ENCODE measurements around the gene RHOBTB1.
"Not testable (repeated sequence)": the region's sequence is repeated elsewhere in the genome, so short reads cannot be mapped to it uniquely, and the experiment has no call there.

The RHOBTB1 gene

GRCh38 chr10:60944058-60944909 is at the start of gene RHOBTB1:
RHOBTB1 (minus strand) TSS chr10:60944185; CDS start chr10:60911542, 32,643 bp downstream.
- DNase-seq (ENCODE audit: low spot score) = peak; percentile 43

GRCh38 chr10:60992636-60993035 is 48.7 kb upstream of the RHOBTB1 start:
- no peak for DNase-seq (ENCODE audit: low spot score)

DNA sequence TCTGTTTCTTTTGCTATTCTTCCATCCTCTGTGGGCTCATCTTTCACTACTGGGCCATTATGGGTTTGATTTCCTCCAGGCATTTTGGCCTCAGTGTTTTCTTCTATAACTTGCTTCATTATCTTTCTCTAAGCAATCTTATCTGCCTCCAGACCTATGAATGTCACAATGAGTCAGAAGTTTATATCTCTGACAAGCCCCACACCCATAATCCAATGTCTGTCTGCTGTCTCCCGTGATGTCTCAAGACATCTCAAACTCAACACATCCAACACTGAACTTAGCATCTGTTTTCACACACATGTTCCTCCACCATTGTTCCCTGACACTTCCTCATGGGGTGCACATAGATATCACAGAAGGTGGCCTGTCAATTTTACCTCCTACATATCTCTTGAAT is 46.7 kb upstream of the RHOBTB1 start:
- no peak for DNase-seq (ENCODE audit: low spot score)

- no peak for DNase-seq (ENCODE audit: low spot score)
Observed at GRCh38 chr10:60989400-60989876, 45.5 kb upstream of the RHOBTB1 start.

DNA sequence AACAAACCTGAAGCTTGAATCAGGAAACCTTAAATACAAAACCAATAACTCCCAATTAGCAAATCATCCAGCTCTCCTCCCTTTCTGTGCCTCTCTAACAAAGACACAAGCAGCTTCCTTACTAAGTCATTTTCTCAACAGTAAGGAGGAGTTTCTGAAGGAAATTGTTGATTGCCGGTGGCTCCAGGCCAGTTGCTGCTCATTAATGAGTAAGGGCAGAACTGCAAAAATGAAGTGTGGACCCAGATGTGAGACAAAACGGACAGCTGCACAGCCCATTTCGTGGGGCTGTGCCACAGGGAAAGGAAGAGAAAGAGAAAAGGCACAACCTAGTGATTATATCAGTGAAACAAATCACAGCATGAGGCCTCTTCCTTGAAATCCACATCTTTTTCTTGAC is 42.8 kb upstream of the RHOBTB1 start:
- DNase-seq (ENCODE audit: low spot score) = no peak

- no peak for DNase-seq (ENCODE audit: low spot score)
Observed at GRCh38 chr10:60985951-60986350, 42.0 kb upstream of the RHOBTB1 start.

GRCh38 chr10:60980997-60981396 is 37.0 kb upstream of the RHOBTB1 start:
- DNase-seq (ENCODE audit: low spot score) = no peak

DNA sequence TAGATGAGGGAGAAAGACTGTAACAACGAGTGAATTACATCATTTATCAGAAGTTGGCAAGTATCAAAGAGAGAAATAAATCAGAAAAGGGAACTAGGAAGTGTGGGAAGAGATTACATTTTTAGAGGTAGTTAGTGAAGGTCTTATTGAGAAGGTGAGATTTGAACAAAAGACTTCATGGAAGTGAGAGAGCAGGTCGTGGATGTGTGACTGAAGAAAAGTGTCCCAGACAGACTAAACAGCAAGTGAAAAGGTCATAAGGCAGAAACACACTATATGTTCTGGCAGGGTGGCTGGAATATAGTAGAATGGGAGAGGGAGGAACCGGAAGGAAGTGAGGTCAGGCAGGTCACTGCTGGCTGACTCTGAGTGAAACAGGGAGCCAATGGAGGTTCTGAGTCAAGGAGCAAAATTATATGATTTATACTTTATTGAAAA is 35.7 kb upstream of the RHOBTB1 start:
- no peak for DNase-seq (ENCODE audit: low spot score)

GRCh38 chr10:60978287-60979115 is 34.5 kb upstream of the RHOBTB1 start:
- peak; percentile 66 for DNase-seq (ENCODE audit: low spot score)

DNA sequence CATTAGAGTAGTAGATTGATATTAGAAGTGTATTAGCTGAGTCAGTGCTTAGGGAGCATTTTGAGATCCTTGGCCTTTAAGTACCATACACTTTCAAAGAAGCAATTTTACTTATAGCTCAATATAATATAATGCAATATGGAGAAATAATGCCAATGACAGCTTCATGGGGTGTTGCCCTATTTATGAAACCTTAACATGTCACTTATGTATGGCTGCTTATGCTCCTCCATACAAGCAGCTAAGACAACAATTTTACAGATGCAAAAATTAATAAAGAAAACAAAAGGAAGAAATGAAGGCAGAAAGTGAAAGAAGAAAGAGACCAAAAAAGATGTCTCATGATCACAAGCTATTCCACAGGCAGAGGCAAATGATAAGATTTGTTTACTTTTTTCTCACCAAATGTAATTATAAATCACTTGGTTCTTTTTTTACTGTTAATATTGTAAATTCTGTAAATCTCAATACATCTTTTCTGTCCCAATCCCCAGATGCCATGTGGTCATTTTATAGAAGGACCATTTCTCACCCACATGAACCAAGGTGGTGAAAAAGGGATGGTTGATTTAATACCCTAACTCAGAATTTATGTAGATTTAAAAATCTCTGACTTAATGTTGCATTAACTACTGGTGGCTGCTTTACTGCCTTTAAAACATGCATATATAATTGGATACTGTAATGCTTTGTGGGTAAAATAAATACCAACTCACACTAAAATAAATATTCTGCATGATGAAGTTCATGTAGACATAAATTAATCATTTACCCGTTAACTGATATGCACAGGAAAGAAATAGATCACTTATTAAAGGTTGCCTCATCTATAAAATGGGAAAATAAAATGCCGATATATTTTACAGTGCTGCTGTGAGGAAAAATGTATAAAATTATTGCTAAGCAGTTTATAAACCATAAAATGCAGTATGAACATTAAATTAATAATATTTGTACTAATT is 33.5 kb upstream of the RHOBTB1 start:
- no peak for DNase-seq (ENCODE audit: low spot score)

DNA sequence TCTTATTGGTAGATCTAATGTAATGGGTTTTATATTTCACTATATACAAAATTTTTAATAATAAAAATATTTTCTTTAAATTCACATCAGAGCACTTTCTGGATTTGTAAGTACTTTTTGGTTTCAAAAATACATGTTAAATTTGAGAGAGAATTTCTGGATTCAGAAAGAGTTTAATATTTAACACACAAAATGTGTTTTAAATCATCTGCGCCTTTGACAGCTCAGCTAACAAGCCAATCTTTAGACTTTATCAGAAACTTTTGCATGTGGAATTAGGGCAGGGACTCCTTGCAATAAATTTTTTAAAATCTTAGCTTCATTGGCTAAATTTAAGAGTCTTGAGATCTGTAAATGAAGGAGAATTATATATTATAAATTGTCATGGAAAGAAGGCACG is 32.7 kb upstream of the RHOBTB1 start:
- no peak for DNase-seq (ENCODE audit: low spot score)

DNA sequence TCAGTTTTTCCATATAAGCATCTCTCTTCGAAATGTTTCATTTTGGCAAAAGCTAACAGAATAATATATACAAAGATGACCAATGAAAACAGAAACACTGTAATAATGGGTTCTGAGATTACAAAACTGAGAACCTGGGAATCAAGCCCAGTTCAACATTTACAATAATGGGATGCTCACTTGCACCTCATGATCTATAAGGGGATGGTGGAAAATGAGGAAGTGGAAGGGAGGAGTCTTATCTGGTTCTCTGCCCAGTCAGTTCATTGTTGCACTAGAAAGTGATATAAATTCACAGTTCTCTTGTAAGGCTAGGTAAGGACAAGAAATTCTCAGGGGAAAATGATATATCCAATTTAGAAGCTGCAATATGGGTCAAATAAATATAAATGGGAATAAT is 31.7 kb upstream of the RHOBTB1 start:
- no peak for DNase-seq (ENCODE audit: low spot score)

DNA sequence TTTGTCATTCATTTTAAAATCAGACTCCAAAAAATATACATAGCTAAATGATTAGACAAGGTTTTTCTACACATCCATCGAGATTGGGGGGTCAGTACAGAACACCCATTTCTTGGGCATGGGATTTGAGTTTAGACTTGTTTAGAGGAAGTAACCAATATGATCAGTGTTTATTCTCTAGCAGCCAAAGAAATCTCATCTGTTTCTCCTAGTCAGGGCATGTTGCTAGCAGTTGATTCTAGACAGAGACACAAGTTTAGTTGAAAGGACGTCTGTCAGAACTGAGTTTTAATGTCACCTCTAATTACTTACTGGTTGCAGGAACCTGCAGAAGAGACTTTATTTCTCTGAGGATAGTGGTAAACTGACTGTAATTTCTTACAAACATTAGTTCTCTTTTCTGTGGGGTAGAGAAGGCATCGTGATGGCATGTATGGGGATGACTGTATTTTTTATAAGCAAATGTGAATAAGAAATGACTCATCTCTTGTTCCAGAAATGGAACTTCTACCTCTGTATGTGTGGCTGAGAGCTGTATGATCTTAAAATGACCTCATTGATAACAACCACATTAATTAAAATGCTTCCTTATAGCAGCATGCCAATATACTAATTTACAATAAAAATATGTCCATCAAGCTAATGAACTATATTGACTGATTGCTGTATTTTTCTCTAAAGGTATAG is 30.6 kb upstream of the RHOBTB1 start:
- DNase-seq (ENCODE audit: low spot score) = no peak

- no peak for DNase-seq (ENCODE audit: low spot score)
Observed at GRCh38 chr10:60973086-60973485, 29.1 kb upstream of the RHOBTB1 start.

DNA sequence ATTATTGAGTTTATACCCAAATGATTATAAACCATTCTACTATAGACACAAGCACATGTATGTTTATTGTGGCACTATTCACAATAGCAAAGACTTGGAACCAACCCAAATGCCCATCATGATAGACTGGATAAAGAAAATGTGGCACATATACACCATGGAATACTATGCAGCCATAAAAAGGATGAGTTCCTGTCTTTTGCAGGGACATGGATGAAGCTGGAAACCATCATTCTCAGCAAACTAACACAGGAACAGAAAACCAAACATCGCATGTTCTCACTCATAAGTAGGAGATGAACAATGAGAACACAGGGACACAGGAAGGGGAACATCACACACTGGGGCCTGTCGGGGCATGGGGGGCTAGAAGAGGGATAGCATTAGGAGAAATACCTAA is 28.2 kb upstream of the RHOBTB1 start:
- not testable (repeated sequence) for DNase-seq (ENCODE audit: low spot score)

- DNase-seq (ENCODE audit: low spot score) = no peak
Observed at GRCh38 chr10:60970526-60970925, 26.5 kb upstream of the RHOBTB1 start.

DNA sequence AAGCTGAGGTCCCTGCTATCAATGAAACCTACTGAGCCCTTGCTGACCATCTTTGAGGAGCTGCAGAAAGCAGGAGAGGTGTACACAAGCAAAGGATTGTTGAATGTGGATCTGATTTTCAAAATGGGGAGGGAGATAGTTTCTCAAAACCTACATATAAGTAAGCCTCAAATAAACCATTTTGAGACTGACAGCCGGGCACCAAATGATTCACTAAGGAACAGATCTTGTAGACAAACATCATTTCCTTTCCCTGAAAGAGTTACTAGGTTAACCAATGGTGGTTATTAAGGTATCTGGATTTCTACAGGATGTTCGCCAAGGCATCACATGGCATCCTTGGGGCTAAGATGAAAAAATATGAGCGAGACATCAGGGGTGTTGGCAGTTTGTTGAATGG is 24.5 kb upstream of the RHOBTB1 start:
- DNase-seq (ENCODE audit: low spot score) = no peak

DNA sequence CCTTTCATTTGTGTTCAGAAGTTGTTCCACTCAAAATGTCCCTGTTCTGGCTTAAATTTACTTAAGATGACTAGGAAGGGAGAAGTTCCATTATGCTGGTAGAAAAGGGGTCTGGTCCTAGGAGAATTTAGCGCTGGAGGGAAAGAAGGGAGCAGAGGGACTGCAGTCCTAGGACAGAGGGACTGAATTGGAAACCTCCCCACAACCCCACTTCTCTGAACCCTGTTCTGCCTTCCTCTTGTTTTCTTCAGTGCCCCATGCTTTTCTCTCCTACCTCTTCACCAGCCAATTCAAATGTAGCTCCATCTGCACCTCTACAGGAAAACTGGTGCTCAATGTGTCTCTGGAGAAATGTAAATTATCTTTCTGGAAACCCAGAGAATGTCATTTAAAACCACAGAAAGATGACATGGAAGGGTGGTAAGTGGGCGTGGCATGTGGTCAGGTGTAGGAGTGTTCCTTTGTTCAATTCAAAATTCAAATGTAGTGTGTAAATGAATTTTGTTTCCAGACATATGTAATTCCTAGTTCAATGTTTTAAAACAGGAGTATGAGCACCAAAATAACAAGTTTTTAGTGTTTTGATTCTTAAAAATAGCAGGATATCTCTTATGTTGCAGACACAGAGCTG is 24.0 kb upstream of the RHOBTB1 start:
- DNase-seq (ENCODE audit: low spot score) = peak; percentile 58

DNA sequence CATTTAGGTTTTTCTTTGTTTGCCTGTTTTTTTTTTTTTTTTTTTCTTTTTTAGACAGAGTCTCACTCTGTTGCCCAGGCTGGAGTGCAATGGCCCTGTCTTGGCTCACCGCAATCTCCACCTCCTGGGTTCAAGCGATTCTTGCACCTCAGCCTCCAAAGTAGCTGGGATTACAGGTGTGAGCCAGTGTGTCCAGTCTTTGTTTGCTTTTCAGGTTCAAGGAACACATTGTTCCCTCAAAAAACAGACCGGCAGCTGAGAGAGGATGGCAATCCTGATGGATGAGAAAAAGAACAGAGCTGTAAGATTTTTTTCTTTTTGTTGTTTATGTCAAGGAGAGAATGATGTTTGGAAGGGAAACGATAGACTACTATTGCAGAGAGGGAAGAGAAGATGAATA is 23.3 kb upstream of the RHOBTB1 start:
- DNase-seq (ENCODE audit: low spot score) = no peak

- DNase-seq (ENCODE audit: low spot score) = no peak
Observed at GRCh38 chr10:60965696-60966095, 21.7 kb upstream of the RHOBTB1 start.
